T-helper 9 cell (primary cell): ENCODE data around the gene CCDC70.

Source experiments
- DNase-seq: peaks from one replicate; pipeline ENCODE4 v3.0.0-alpha.2; 2020

CCDC70 gene

GRCh38 chr13:51912091-51912490 lies 50.3 kb downstream of the CCDC70 start:
- DNase-seq = no peak

- DNase-seq = no peak
Observed at GRCh38 chr13:51912511-51913225, 50.9 kb downstream of the CCDC70 start.

GRCh38 chr13:51913421-51914136 lies 51.8 kb downstream of the CCDC70 start:
- DNase-seq = no peak

GRCh38 chr13:51914137-51914493 lies 52.3 kb downstream of the CCDC70 start:
- DNase-seq = no peak
